OCI-LY3 (cell line): ENCODE data around the gene INVS.

Experiments
- CTCF ChIP-seq: fragments of 200-600, 300-600 bp; sonication (generic); IDR thresholded peaks from 2 replicates; pipeline ENCODE4 v1.5.1; 2014; ENCODE audit warnings: antibody characterized with exemption, low read length, low read depth
- EZH2phosphoT487 ChIP-seq: fragments of 200-600 bp; shearing (Covaris generic); IDR thresholded peaks from 2 replicates; pipeline ENCODE4 v1.6.1; 2018; ENCODE audit warnings: antibody characterized with exemption, mixed run types, low read depth

GRCh38 chr9:100269656-100270055 lies 170.6 kb downstream of the INVS start:
- TF ChIP-seq CTCF (no peak), EZH2phosphoT487 (no peak)
